ENCODE data around the gene ANP32E. TPM values are rescaled to one million over a fixed set of nuclear protein-coding genes. Genes with fewer than 3 reads are reported as not detected.
A peak's percentile ranks its signal among the peaks of the same experiment; 100 is the strongest.

Gene ANP32E
- 10 to 100 TPM; 14.8 to 25.1 (median 21.6) TPM for total RNA-seq

DNA sequence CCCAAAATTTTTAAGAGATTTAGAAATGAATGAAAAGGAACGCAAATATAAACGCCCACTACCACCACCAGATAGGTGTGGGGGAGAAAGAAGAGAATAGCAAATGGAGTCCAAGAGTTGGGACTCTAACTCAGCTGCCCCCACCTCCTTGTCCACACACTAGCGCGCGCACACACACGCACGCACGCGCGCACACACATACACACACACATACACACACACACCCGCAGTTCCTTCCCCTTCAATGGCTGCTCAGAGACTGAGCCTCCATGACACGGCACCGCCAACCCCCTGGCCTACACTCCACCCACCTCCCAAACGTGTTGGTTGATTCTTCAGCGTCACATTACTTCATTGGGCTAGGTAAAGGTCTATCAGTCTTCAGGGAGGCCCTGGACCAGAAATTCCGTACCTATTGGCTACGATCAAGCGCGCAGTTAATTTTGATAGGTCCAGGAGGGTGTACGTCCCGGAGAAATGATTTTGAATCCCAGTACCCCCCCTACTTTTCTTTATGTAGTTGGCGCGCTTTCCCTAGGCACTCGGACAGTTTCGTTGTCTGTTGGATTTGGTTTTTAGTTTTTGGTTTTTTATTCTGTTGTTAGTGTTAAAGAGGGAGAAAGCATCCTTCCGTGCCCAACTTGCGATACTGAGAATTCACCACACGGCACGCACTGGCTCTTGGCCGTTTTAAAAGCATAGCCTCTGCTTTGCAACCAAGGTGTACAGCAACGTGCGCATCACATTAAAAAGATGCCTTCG, at the start of gene ANP32E:
Gene ANP32E, minus strand, starts transcription at position 261 of the 762 bp plus-strand sequence. CDS start 326 bp downstream, outside the sequence.
- TF ChIP-seq EP300 (IDR thresholded peaks at IDR 0.05) (no peak), POLR2AphosphoS5 (IDR thresholded peaks at IDR 0.05) (peak; percentile 92), POLR2A (IDR thresholded peaks at IDR 0.05) (peak; percentile 43 to 57)
- TF ChIP-seq, protein P1, sequence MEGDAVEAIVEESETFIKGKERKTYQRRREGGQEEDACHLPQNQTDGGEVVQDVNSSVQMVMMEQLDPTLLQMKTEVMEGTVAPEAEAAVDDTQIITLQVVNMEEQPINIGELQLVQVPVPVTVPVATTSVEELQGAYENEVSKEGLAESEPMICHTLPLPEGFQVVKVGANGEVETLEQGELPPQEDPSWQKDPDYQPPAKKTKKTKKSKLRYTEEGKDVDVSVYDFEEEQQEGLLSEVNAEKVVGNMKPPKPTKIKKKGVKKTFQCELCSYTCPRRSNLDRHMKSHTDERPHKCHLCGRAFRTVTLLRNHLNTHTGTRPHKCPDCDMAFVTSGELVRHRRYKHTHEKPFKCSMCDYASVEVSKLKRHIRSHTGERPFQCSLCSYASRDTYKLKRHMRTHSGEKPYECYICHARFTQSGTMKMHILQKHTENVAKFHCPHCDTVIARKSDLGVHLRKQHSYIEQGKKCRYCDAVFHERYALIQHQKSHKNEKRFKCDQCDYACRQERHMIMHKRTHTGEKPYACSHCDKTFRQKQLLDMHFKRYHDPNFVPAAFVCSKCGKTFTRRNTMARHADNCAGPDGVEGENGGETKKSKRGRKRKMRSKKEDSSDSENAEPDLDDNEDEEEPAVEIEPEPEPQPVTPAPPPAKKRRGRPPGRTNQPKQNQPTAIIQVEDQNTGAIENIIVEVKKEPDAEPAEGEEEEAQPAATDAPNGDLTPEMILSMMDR (IDR thresholded peaks at IDR 0.05) = peak in 2 of 4 experiments; percentile 51 to 60

DNA sequence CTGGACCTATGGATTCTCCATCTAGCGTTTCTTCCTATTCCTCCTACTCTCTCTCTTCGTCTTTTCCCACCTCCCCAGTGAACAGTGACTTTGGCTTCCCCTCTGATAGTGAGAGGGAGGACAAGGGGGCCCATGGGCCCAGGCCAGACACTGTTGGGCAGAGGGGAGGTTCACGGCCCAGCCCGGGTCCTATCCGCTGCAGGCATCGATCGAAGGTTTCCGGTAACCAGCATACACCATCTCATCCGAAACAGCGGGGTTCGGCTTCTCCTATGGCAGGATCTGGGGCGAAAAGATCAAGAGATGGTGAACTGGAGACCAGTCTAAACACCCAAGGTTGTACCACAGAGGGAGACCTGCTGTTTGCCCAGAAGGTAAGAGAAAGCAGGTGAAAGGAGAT, 47.3 kb upstream of the ANP32E start:
- H3K4me3 ChIP-seq = peak overlapping the region; percentile 41 to 68
- no peak for ATAC-seq
- TF ChIP-seq EP300 (IDR thresholded peaks at IDR 0.05) (no peak), POLR2AphosphoS5 (IDR thresholded peaks at IDR 0.05) (no peak), POLR2A (IDR thresholded peaks at IDR 0.05) (no peak)
- TF ChIP-seq, protein P1 (IDR thresholded peaks at IDR 0.05) = no peak
- no peaks in the 10 kb centered on the region for H3K27me3 ChIP-seq
- H3K9me3 ChIP-seq = no peaks in the 10 kb centered on the region
- peaks cover 3 to 41% of the 10 kb centered on the region in 2 donors for H3K36me3 ChIP-seq
- peaks cover 6 to 65% (median 18%) of the 10 kb centered on the region in 3 donors for H3K4me1 ChIP-seq
- H3K27ac ChIP-seq = peak overlapping the region; percentile 70 to 99 (median 94)
- WGBS, 2 donors (ENCODE audit: low coverage in 1 of 2) = 40 to 79% methylated on average over 2 to 5 of the region's 12 CpGs

More for the DNA sequence above, at the start of gene ANP32E:
- ATAC-seq = peak; percentile 97
- H3K4me1 ChIP-seq = peaks cover 0 to 20% (median 0%) of the 10 kb centered on the region in 3 donors
- H3K9me3 ChIP-seq = no peaks in the 10 kb centered on the region
- peak within 1 kb of the TSS; percentile 78 to 100 (median 96) for H3K27ac ChIP-seq
- H3K4me3 ChIP-seq = peak within 1 kb of the TSS; percentile 66 to 96
- H3K36me3 ChIP-seq = peaks cover 0 to 6% of the 10 kb centered on the region in 2 donors
- 0 to 1% methylated on average over 15 to 33 of the region's 33 CpGs for WGBS, 2 donors (ENCODE audit: low coverage in 1 of 2)
- no peaks in the 10 kb centered on the region for H3K27me3 ChIP-seq

DNA sequence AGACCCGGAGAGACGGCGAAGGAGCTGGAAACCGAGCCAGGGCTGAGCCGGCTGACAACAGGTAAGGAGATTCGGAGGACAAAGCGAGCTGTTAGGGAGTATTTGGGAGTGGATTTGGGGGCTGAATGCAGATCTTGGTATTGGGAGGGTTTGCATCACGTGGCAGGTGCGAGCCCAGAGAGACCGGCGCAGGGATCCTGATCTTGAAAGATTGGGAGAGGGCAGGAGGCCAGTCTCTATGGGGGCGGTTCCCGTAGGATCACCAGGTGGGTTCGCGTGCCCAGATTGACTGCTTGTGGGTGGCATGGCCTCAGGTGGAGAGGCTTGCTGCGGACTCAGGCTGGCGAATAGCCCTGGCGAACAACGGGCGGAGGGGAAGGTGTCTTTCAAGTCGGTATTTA, 46.6 kb upstream of the ANP32E start:
- 0% methylated on average over 5 to 13 of the region's 21 CpGs for WGBS, 2 donors (ENCODE audit: low coverage in 1 of 2)
- no peaks in the 10 kb centered on the region for H3K27me3 ChIP-seq
- peak; percentile 83 to 86 for TF ChIP-seq POLR2A (IDR thresholded peaks at IDR 0.05)
- peak; percentile 76 for TF ChIP-seq POLR2AphosphoS5 (IDR thresholded peaks at IDR 0.05)
- TF ChIP-seq, protein P1 (IDR thresholded peaks at IDR 0.05) = no peak
- no peak for TF ChIP-seq EP300 (IDR thresholded peaks at IDR 0.05)

DNA sequence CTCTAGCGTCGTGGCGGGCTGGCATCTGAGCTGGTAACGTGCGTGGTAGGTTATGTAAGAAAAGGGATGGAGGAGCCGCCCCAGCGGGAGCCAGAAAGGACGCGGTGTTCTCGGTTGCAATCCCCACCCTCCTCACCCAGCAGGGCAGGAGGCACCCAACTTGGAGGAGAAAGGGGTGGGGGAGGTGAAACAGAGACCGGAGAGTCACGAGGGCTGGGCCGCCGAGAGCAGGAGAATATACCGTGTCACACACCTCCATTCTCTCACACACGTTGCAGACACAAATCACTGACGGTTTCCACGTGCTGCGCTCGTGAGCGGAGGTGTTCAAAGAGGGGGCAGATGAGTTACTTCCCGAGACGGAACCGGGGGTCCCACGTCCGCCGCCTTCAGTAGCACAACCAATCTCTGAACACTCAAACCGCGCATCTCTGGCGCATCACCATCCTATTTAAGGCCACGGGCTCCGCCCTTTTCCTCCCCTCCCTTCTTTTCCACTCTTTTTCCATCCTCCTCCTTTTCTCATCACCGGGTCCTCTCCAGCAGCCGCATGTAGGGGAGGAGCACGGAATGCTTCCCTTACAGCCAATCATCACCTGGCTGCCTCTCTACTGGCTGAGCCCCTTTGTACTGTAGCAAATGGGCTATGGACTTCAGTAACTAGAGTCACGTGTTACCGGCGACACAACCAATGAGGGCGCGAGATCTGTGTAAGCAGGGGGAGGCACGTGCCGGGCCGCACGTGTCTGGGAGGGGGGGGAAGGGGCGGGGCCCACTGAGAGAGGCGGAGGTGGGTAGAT, 46.0 kb upstream of the ANP32E start, which contains the start of gene CIART:
Gene CIART, plus strand, starts transcription at position 797 of the 800 bp plus-strand sequence. CDS start 714 bp downstream, outside the sequence.
- Histone ChIP-seq H3K27ac (peak within 1 kb of the TSS; percentile 91 to 99 (median 96)), H3K4me1 (peaks cover 6 to 65% (median 18%) of the 10 kb centered on the region in 3 donors), H3K9me3 (no peaks in the 10 kb centered on the region), H3K4me3 (peak within 1 kb of the TSS; percentile 42 to 68), H3K36me3 (peaks cover 3 to 28% of the 10 kb centered on the region in 2 donors), H3K27me3 (no peaks in the 10 kb centered on the region)
- peak; percentile 60 for TF ChIP-seq EP300 (IDR thresholded peaks at IDR 0.05)
- TF ChIP-seq POLR2A (IDR thresholded peaks at IDR 0.05) = peak; percentile 38 to 49
- TF ChIP-seq, protein P1 (IDR thresholded peaks at IDR 0.05) = no peak
- peak; percentile 83 for TF ChIP-seq POLR2AphosphoS5 (IDR thresholded peaks at IDR 0.05)
- 1 to 15% methylated on average over 4 to 26 of the region's 46 CpGs for WGBS, 2 donors (ENCODE audit: low coverage in 1 of 2)
- ATAC-seq = peak; percentile 97

More for the DNA sequence above, 46.6 kb upstream of the ANP32E start:
- peak overlapping the region; percentile 41 to 68 for H3K4me3 ChIP-seq
- peak; percentile 34 for ATAC-seq
- peaks cover 3 to 34% of the 10 kb centered on the region in 2 donors for H3K36me3 ChIP-seq
- H3K27ac ChIP-seq = peak overlapping the region; percentile 70 to 99 (median 94)
- H3K9me3 ChIP-seq = no peaks in the 10 kb centered on the region
- peaks cover 6 to 65% (median 18%) of the 10 kb centered on the region in 3 donors for H3K4me1 ChIP-seq
